Spleen (tissue), 11 donors: ENCODE data around the gene MXD4. TPM values are rescaled to one million over a fixed set of nuclear protein-coding genes. Genes with fewer than 3 reads are reported as not detected.
A peak's percentile ranks its signal among the peaks of the same experiment; 100 is the strongest.

Experiments used
- DNase-seq: peaks from one replicate; pipeline ENCODE4 v3.0.0-alpha.2; 2020
- H3K27ac ChIP-seq, 8 donors: fragments of 200-600 bp; sonication (generic) in 7 of 8; 1 replicate in 4 of 8; 2 replicates in 4 of 8; pipeline versions ENCODE4 v1.5.0 to v1.8.0; 2016 to 2021; ENCODE audit warnings: inconsistent platforms in 4 of 8, mild to moderate bottlenecking in 4 of 8, moderate library complexity in 1 of 8
- H3K27me3 ChIP-seq, 7 donors: fragments of 200-600 bp; sonication (generic) in 6 of 7; replicated peaks in 1 of 7; 1 replicate in 4 of 7; 2 replicates in 3 of 7; pipeline versions ENCODE4 v1.5.0 to v1.8.0; 2016 to 2021; ENCODE audit warnings: inconsistent platforms in 3 of 7, mild to moderate bottlenecking in 1 of 7
- H3K36me3 ChIP-seq, 6 donors: fragments of 200-600 bp; sonication (generic) in 5 of 6; 1 replicate in 4 of 6; 2 replicates in 2 of 6; pipeline versions ENCODE4 v1.5.0 to v1.8.0; 2016 to 2021; ENCODE audit warnings: inconsistent platforms in 2 of 6
- H3K4me1 ChIP-seq, 6 donors: fragments of 200-600 bp; sonication (generic) in 5 of 6; 1 replicate in 3 of 6; 2 replicates in 3 of 6; pipeline versions ENCODE4 v1.5.0 to v1.8.0; 2016 to 2021; ENCODE audit warnings: inconsistent platforms in 3 of 6
- H3K4me3 ChIP-seq, 8 donors: fragments of 200-600 bp; sonication (generic) in 7 of 8; 1 replicate in 4 of 8; 2 replicates in 4 of 8; pipeline versions ENCODE4 v1.5.0 to v1.8.0; 2016 to 2021; ENCODE audit warnings: inconsistent platforms in 4 of 8, mild to moderate bottlenecking in 4 of 8, moderate library complexity in 2 of 8
- H3K9me3 ChIP-seq, 8 donors: fragments of 200-600 bp; sonication (generic) in 7 of 8; 1 replicate in 4 of 8; 2 replicates in 4 of 8; pipeline versions ENCODE4 v1.5.0 to v1.8.0; 2016 to 2021; ENCODE audit warnings: inconsistent platforms in 4 of 8
- CTCF ChIP-seq, 11 experiments: fragments of 200-600 bp in 7 of 11; fragments of 450-650 bp in 4 of 11; sonication (generic) in 4 of 11; IDR thresholded peaks in 8 of 11; conservative IDR thresholded peaks in 3 of 11; 1 replicate in 7 of 11; 2 replicates in 4 of 11; pipeline versions ENCODE4 v1.4.0 to v1.8.0; 2016 to 2021; ENCODE audit warnings: antibody characterized with exemption in 11 of 11, inconsistent platforms in 4 of 11, mild to moderate bottlenecking in 1 of 11
- POLR2A ChIP-seq, 3 donors: fragments of 450-650 bp; IDR thresholded peaks; one replicate each; pipeline ENCODE4 v1.5.1; 2017; ENCODE audit warnings: antibody characterized with exemption in 3 of 3, mild to moderate bottlenecking in 1 of 3
- POLR2AphosphoS5 ChIP-seq, 3 donors: sonication (generic); formaldehyde crosslinking; IDR thresholded peaks; one replicate each; pipeline ENCODE4 v1.5.1; 2017; ENCODE audit warnings: antibody characterized with exemption in 3 of 3
- WGBS, 5 donors: extraction: QIAGEN DNeasy Blood & Tissue Kit in 3 of 5; methylation state at CpG; one replicate each; pipeline versions ENCODE4 v1.1.5 to v1.1.7; 2013 to 2018; 5-methylcytosine and 5-hydroxymethylcytosine counted together
- intact Hi-C: fragments of 100-400 bp; cut with DNase I; formaldehyde crosslinking; loops from one replicate; pipeline ENCODE4 v1.15.0; 2023; ENCODE audit warnings: low total_unique reads
- polyA plus RNA-seq, 3 donors: library from polyadenylated mRNA; stranded (reverse); fragments of 200-250 nt; gene quantifications; one replicate each; pipeline ENCODE4 v1.2.1, GENCODE V29; 2013
- total RNA-seq, 7 donors: library from RNA; depleted of rRNA in 3 of 7; stranded (reverse); fragments of >200 nt in 3 of 7; fragmentation: NEBNext Ultra II Directional in 4 of 7; extraction: Animal tissue kit (Norgen Biotek cat#: 25700) in 4 of 7; gene quantifications; one replicate each; pipeline versions ENCODE4 v1.1.0 to v1.2.1, GENCODE V29; 2016 to 2021
- donor health status: healthy with polysubstance abuse.
- donor health status: DM: no; HTN: no; CAD: no; lungs with moderate emphysema.
- donor health status: DM: no; HTN: no; CAD: no.
- donor health status: Bipolar disorder and iron deficiency.
- donor health status: healthy.
- donor health status: DM: no; HTN: no; CAD: no.
- donor health status: DM: yes; HTN: yes; CAD: no.

MXD4 gene
- total and polyA plus RNA-seq, 10 donors, result 36.0 to 128 (median 106) TPM

GRCh38 chr4:2220016-2220630 lies 41.8 kb downstream of the MXD4 start:
- Histone ChIP-seq H3K27me3 (no peaks in the 10 kb centered on the region), H3K27ac (no peak overlapping the region), H3K4me1 (peaks cover 0 to 9% (median 3%) of the 10 kb centered on the region in 6 donors), H3K9me3 (no peaks in the 10 kb centered on the region), H3K36me3 (peaks cover 0 to 37% (median 5%) of the 10 kb centered on the region in 6 donors), H3K4me3 (no peak overlapping the region)
- 9 to 16% (median 15%) methylated on average over 10 of the region's 10 CpGs for WGBS, 5 donors
- DNase-seq, result peak; percentile 89
- TF ChIP-seq POLR2AphosphoS5 (IDR thresholded peaks at IDR 0.05) (peak in 1 of 3 donors; percentile 63), POLR2A (IDR thresholded peaks at IDR 0.05) (no peak), CTCF (IDR thresholded peaks at IDR 0.05 in 8 of 11, conservative IDR thresholded peaks at IDR 0.05 in 3 of 11) (peak; percentile 65 to 89 (median 82))
- intact Hi-C loops, result loop anchor here (5.0 kb wide), 1 partner anchor 222 kb away; no protein-coding TSS in a partner anchor

GRCh38 chr4:2219233-2219760 lies 42.6 kb downstream of the MXD4 start:
- H3K4me3 ChIP-seq, result no peak overlapping the region
- intact Hi-C loops, result no loop called here
- H3K27me3 ChIP-seq, result no peaks in the 10 kb centered on the region
- no peaks in the 10 kb centered on the region for H3K9me3 ChIP-seq
- TF ChIP-seq POLR2AphosphoS5 (IDR thresholded peaks at IDR 0.05), result no peak
- TF ChIP-seq CTCF (IDR thresholded peaks at IDR 0.05 in 8 of 11, conservative IDR thresholded peaks at IDR 0.05 in 3 of 11), result no peak
- no peak for TF ChIP-seq POLR2A (IDR thresholded peaks at IDR 0.05)
- H3K27ac ChIP-seq, result no peak overlapping the region
- H3K4me1 ChIP-seq, result peaks cover 0 to 9% (median 3%) of the 10 kb centered on the region in 6 donors
- DNase-seq, result no peak
- H3K36me3 ChIP-seq, result peaks cover 0 to 29% (median 5%) of the 10 kb centered on the region in 6 donors
- WGBS, 5 donors, result 82 to 97% (median 92%) methylated on average over 6 of the region's 6 CpGs

- Histone ChIP-seq H3K4me1 (peaks cover 0 to 9% (median 3%) of the 10 kb centered on the region in 6 donors), H3K9me3 (no peaks in the 10 kb centered on the region), H3K36me3 (peaks cover 0 to 21% (median 3%) of the 10 kb centered on the region in 6 donors), H3K27me3 (no peaks in the 10 kb centered on the region), H3K4me3 (no peak overlapping the region), H3K27ac (no peak overlapping the region)
- DNase-seq, result no peak
- TF ChIP-seq POLR2A (IDR thresholded peaks at IDR 0.05) (no peak), POLR2AphosphoS5 (IDR thresholded peaks at IDR 0.05) (no peak), CTCF (IDR thresholded peaks at IDR 0.05 in 8 of 11, conservative IDR thresholded peaks at IDR 0.05 in 3 of 11) (no peak)
- 82 to 95% (median 94%) methylated on average over 1 of the region's 1 CpG for WGBS, 5 donors
- intact Hi-C loops, result no loop called here
Measured at GRCh38 chr4:2218436-2218835, 43.5 kb downstream of the MXD4 start.

DNA sequence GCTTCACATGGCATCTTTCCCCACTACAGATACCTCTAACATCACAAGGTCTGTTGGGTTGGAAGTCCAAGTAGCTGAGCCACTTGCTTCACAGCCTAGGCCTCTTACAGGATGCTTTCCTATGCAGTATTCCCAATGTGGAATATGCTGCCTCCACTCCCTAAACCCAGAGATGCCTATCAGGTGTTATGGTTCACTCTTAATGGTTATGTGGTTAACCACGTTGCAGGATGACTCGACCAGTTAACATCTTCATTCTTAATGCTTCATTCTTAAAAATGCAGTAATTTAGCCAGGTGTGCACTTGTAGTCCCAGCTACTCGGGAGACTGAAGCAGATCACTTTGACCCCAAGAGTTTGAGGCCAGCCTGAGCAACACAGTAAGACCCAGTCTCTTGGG lies 44.2 kb downstream of the MXD4 start:
- TF ChIP-seq POLR2AphosphoS5 (IDR thresholded peaks at IDR 0.05) (no peak), POLR2A (IDR thresholded peaks at IDR 0.05) (no peak), CTCF (IDR thresholded peaks at IDR 0.05 in 8 of 11, conservative IDR thresholded peaks at IDR 0.05 in 3 of 11) (no peak)
- Histone ChIP-seq H3K4me3 (no peak overlapping the region), H3K4me1 (peaks cover 0 to 9% (median 3%) of the 10 kb centered on the region in 6 donors), H3K27ac (no peak overlapping the region), H3K36me3 (peaks cover 0 to 13% (median 0%) of the 10 kb centered on the region in 6 donors), H3K27me3 (no peaks in the 10 kb centered on the region), H3K9me3 (no peaks in the 10 kb centered on the region)
- DNase-seq, result no peak
- intact Hi-C loops, result no loop called here
- WGBS, 5 donors, result 33 to 73% (median 42%) methylated on average over 3 of the region's 3 CpGs
